Measurements from ENCODE around the gene SMIM32. TPM values are rescaled to one million over a fixed set of nuclear protein-coding genes. Genes with fewer than 3 reads are reported as not detected.

The SMIM32 gene
- total RNA-seq (2014; rRNA removed; shearing (Covaris generic)), result not detected in 2 replicates

- peaks cover 17% of the 10 kb centered on the region for H3K4me1 ChIP-seq (replicated peaks)
- H3K27ac ChIP-seq, result no peak within 1 kb of the TSS
- H3K9me3 ChIP-seq (replicated peaks), result no peaks in the 10 kb centered on the region
- H3K27me3 ChIP-seq (replicated peaks), result peaks cover 61% of the 10 kb centered on the region
- H3K36me3 ChIP-seq, result peaks cover 6% of the 10 kb centered on the region
- peak; percentile 42 to 52 for DNase-seq (ENCODE audit: low read depth in 1 of 2, low spot score in 2 of 2)
- H3K4me3 ChIP-seq, result peak within 1 kb of the TSS; percentile 7
These were observed at the start of gene SMIM32 for GRCh38 chr5:136192526-136193321. Gene SMIM32 (minus strand): TSS chr5:136193162. CDS start chr5:136192524, 638 bp downstream.

DNA sequence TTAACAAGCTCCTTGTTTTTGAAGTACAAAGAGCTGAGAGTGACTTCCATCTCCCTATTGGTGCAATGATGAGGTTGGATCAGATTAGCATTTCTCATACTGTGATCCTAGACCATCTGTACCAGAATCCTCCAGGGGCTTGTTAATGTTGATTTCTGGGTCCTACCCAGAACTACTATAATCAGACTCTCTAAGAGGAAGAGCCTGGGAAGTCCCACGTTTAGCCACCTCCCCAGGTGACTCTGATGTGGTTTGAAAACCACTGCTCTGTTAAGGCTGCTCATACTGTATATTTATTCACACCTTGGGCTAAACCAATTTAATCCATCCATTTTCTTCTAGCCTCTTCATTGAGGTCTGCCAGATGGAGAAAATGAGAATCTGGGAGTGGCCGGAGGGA lies 49.6 kb upstream of the SMIM32 start:
- H3K4me3 ChIP-seq, result no peak overlapping the region
- no peaks in the 10 kb centered on the region; the same call in 1 of the 2 replicates for H3K27me3 ChIP-seq (replicated peaks)
- DNase-seq (ENCODE audit: low read depth in 1 of 2, low spot score in 2 of 2), result no peak
- no peaks in the 10 kb centered on the region for H3K36me3 ChIP-seq
- no peak overlapping the region for H3K27ac ChIP-seq
- H3K4me1 ChIP-seq (replicated peaks), result no peaks in the 10 kb centered on the region
- H3K9me3 ChIP-seq (replicated peaks), result no peaks in the 10 kb centered on the region

DNA sequence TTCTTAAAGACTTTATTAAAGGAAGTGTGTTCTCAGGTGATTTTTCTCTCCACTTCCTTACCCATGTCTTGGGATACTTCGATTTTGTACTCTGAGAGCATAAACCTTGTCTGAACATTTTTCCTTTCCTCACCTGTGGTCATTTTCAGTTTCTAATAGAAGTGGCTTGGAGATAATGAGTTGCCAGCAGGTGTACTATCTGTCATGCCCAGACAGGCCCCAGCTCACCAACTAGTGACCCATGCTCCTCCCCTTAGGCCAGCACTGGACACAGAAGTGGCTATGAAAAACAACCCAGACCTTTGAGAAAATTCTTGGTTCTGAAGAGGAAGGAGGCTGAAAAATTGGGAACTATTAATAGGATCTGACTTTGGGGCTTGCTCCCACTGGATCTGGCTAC lies 49.2 kb upstream of the SMIM32 start:
- no peaks in the 10 kb centered on the region for H3K36me3 ChIP-seq
- no peak overlapping the region for H3K27ac ChIP-seq
- H3K4me1 ChIP-seq (replicated peaks), result no peaks in the 10 kb centered on the region
- no peak overlapping the region for H3K4me3 ChIP-seq
- H3K27me3 ChIP-seq (replicated peaks), result no peaks in the 10 kb centered on the region; the same call in 1 of the 2 replicates
- no peak for DNase-seq (ENCODE audit: low read depth in 1 of 2, low spot score in 2 of 2)
- no peaks in the 10 kb centered on the region for H3K9me3 ChIP-seq (replicated peaks)

- Histone ChIP-seq H3K27ac (no peak overlapping the region), H3K27me3 (replicated peaks) (peaks cover 3% of the 10 kb centered on the region; the same call in 1 of the 2 replicates), H3K4me1 (replicated peaks) (no peaks in the 10 kb centered on the region), H3K36me3 (no peaks in the 10 kb centered on the region), H3K4me3 (no peak overlapping the region), H3K9me3 (replicated peaks) (no peaks in the 10 kb centered on the region)
- no peak for DNase-seq (ENCODE audit: low read depth in 1 of 2, low spot score in 2 of 2)
These were observed 47.9 kb upstream of the SMIM32 start for GRCh38 chr5:136240894-136241293.

- DNase-seq (ENCODE audit: low read depth in 1 of 2, low spot score in 2 of 2), result no peak
- Histone ChIP-seq H3K4me1 (replicated peaks) (no peaks in the 10 kb centered on the region), H3K9me3 (replicated peaks) (no peaks in the 10 kb centered on the region), H3K27ac (no peak overlapping the region), H3K4me3 (no peak overlapping the region), H3K27me3 (replicated peaks) (peaks cover 3% of the 10 kb centered on the region; the same call in 1 of the 2 replicates), H3K36me3 (no peaks in the 10 kb centered on the region)
These were observed 43.6 kb upstream of the SMIM32 start for GRCh38 chr5:136236479-136237083.

- H3K27me3 ChIP-seq (replicated peaks), result peaks cover 3% of the 10 kb centered on the region; the same call in 1 of the 2 replicates
- no peaks in the 10 kb centered on the region for H3K9me3 ChIP-seq (replicated peaks)
- H3K27ac ChIP-seq, result no peak overlapping the region
- DNase-seq (ENCODE audit: low read depth in 1 of 2, low spot score in 2 of 2), result no peak
- no peaks in the 10 kb centered on the region for H3K36me3 ChIP-seq
- no peak overlapping the region for H3K4me3 ChIP-seq
- H3K4me1 ChIP-seq (replicated peaks), result no peaks in the 10 kb centered on the region
These were observed 42.4 kb upstream of the SMIM32 start for GRCh38 chr5:136235321-136235720.

GRCh38 chr5:136232316-136232715 lies 39.4 kb upstream of the SMIM32 start:
- H3K27me3 ChIP-seq (replicated peaks), result peaks cover 12% of the 10 kb centered on the region
- no peaks in the 10 kb centered on the region for H3K36me3 ChIP-seq
- H3K27ac ChIP-seq, result no peak overlapping the region
- DNase-seq (ENCODE audit: low read depth in 1 of 2, low spot score in 2 of 2), result no peak
- H3K4me1 ChIP-seq (replicated peaks), result no peaks in the 10 kb centered on the region
- no peak overlapping the region for H3K4me3 ChIP-seq
- H3K9me3 ChIP-seq (replicated peaks), result no peaks in the 10 kb centered on the region

GRCh38 chr5:136230176-136230575 lies 37.2 kb upstream of the SMIM32 start:
- H3K9me3 ChIP-seq (replicated peaks), result no peaks in the 10 kb centered on the region
- H3K4me3 ChIP-seq, result no peak overlapping the region
- no peaks in the 10 kb centered on the region for H3K4me1 ChIP-seq (replicated peaks)
- H3K36me3 ChIP-seq, result no peaks in the 10 kb centered on the region
- H3K27ac ChIP-seq, result no peak overlapping the region
- peaks cover 23% of the 10 kb centered on the region for H3K27me3 ChIP-seq (replicated peaks)
- no peak for DNase-seq (ENCODE audit: low read depth in 1 of 2, low spot score in 2 of 2)

GRCh38 chr5:136228136-136228757 lies 35.3 kb upstream of the SMIM32 start:
- H3K4me1 ChIP-seq (replicated peaks), result no peaks in the 10 kb centered on the region
- DNase-seq (ENCODE audit: low read depth in 1 of 2, low spot score in 2 of 2), result no peak
- H3K27ac ChIP-seq, result no peak overlapping the region

GRCh38 chr5:136226401-136226800 lies 33.4 kb upstream of the SMIM32 start:
- H3K27ac ChIP-seq, result no peak overlapping the region
- H3K27me3 ChIP-seq (replicated peaks), result peaks cover 27% of the 10 kb centered on the region
- H3K4me1 ChIP-seq (replicated peaks), result no peaks in the 10 kb centered on the region
- H3K36me3 ChIP-seq, result no peaks in the 10 kb centered on the region
- no peaks in the 10 kb centered on the region for H3K9me3 ChIP-seq (replicated peaks)
- DNase-seq (ENCODE audit: low read depth in 1 of 2, low spot score in 2 of 2), result no peak
- H3K4me3 ChIP-seq, result no peak overlapping the region

More at GRCh38 chr5:136228136-136228757, 35.3 kb upstream of the SMIM32 start:
- Histone ChIP-seq H3K36me3 (no peaks in the 10 kb centered on the region), H3K27me3 (replicated peaks) (peaks cover 27% of the 10 kb centered on the region), H3K4me3 (no peak overlapping the region), H3K9me3 (replicated peaks) (no peaks in the 10 kb centered on the region)

GRCh38 chr5:136225796-136226195 lies 32.8 kb upstream of the SMIM32 start:
- peaks cover 32% of the 10 kb centered on the region for H3K27me3 ChIP-seq (replicated peaks)
- no peaks in the 10 kb centered on the region for H3K36me3 ChIP-seq
- H3K4me1 ChIP-seq (replicated peaks), result no peaks in the 10 kb centered on the region
- no peaks in the 10 kb centered on the region for H3K9me3 ChIP-seq (replicated peaks)
- no peak overlapping the region for H3K27ac ChIP-seq
- H3K4me3 ChIP-seq, result no peak overlapping the region
- no peak for DNase-seq (ENCODE audit: low read depth in 1 of 2, low spot score in 2 of 2)

- Histone ChIP-seq H3K27ac (no peak overlapping the region), H3K9me3 (replicated peaks) (no peaks in the 10 kb centered on the region), H3K27me3 (replicated peaks) (peaks cover 23% of the 10 kb centered on the region), H3K36me3 (no peaks in the 10 kb centered on the region), H3K4me1 (replicated peaks) (no peaks in the 10 kb centered on the region), H3K4me3 (no peak overlapping the region)
- DNase-seq (ENCODE audit: low read depth in 1 of 2, low spot score in 2 of 2), result no peak
These were observed 29.7 kb upstream of the SMIM32 start for GRCh38 chr5:136222580-136223235.

DNA sequence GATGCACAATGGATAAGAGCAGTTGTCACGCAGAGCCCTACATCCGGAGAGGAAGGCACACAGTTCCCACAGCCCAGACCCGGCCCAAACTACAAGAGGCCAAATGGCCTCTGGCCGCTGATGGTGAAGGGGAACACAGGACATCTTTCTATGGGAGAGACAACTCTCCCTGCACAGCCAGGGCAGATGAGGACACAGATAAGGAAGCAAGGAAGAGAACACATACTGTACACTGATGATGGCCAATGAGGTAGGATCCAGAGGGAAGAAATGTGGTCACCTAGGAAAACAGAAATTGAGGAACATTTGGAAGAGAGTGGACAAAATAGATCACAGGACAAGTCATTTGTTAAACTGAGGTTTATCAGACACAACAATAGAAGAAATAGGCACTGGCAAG lies 28.4 kb upstream of the SMIM32 start:
- DNase-seq (ENCODE audit: low read depth in 1 of 2, low spot score in 2 of 2), result no peak
- H3K4me3 ChIP-seq, result no peak overlapping the region
- peaks cover 16% of the 10 kb centered on the region for H3K27me3 ChIP-seq (replicated peaks)
- H3K4me1 ChIP-seq (replicated peaks), result no peaks in the 10 kb centered on the region
- H3K36me3 ChIP-seq, result no peaks in the 10 kb centered on the region
- H3K9me3 ChIP-seq (replicated peaks), result no peaks in the 10 kb centered on the region
- H3K27ac ChIP-seq, result no peak overlapping the region

Measured in SJSA1 (cell line).